Midbrain (tissue), 1 donor: ENCODE measurements around the gene ULK2.
"Not testable (repeated sequence)": the region's sequence is repeated elsewhere in the genome, so short reads cannot be mapped to it uniquely, and the experiment has no call there.

Source experiments
- DNase-seq: peaks from one replicate; lab custom pipeline; 2025; lab: John Stamatoyannopoulos, UW

Gene ULK2

GRCh38 chr17:19867329-19868078 lies at the start of gene ULK2:
Gene ULK2 (minus strand): TSS chr17:19867936. CDS start chr17:19867417, 519 bp downstream.
- peak; percentile 78 for DNase-seq

- DNase-seq = no peak
Observed at GRCh38 chr17:19915245-19915978, 47.7 kb upstream of the ULK2 start.

GRCh38 chr17:19911033-19911432 lies 43.3 kb upstream of the ULK2 start:
- DNase-seq = no peak

- no peak for DNase-seq
Observed at GRCh38 chr17:19909139-19909538, 41.4 kb upstream of the ULK2 start.

GRCh38 chr17:19905502-19905901 lies 37.8 kb upstream of the ULK2 start:
- DNase-seq = no peak

GRCh38 chr17:19904924-19905323 lies 37.2 kb upstream of the ULK2 start:
- peak; percentile 18 for DNase-seq

GRCh38 chr17:19904412-19904811 lies 36.7 kb upstream of the ULK2 start:
- DNase-seq = no peak

GRCh38 chr17:19900809-19901208 lies 33.1 kb upstream of the ULK2 start:
- no peak for DNase-seq

- no peak for DNase-seq
Observed at GRCh38 chr17:19897903-19898302, 30.2 kb upstream of the ULK2 start.

GRCh38 chr17:19897090-19897837 lies 29.5 kb upstream of the ULK2 start:
- no peak for DNase-seq

- DNase-seq = no peak
Observed at GRCh38 chr17:19896679-19897078, 28.9 kb upstream of the ULK2 start.

GRCh38 chr17:19890554-19890953 lies 22.8 kb upstream of the ULK2 start:
- not testable (repeated sequence) for DNase-seq

- DNase-seq = not testable (repeated sequence)
Observed at GRCh38 chr17:19890001-19890400, 22.3 kb upstream of the ULK2 start.

- no peak for DNase-seq
Observed at GRCh38 chr17:19886116-19886515, 18.4 kb upstream of the ULK2 start.

GRCh38 chr17:19883537-19884215 lies 15.9 kb upstream of the ULK2 start:
- DNase-seq = no peak

- no peak for DNase-seq
Observed at GRCh38 chr17:19880393-19880792, 12.7 kb upstream of the ULK2 start.

GRCh38 chr17:19877364-19877945 lies 9.7 kb upstream of the ULK2 start:
- no peak for DNase-seq

GRCh38 chr17:19876529-19877161 lies 8.9 kb upstream of the ULK2 start:
- peak; percentile 51 for DNase-seq

- DNase-seq = no peak
Observed at GRCh38 chr17:19874256-19874655, 6.5 kb upstream of the ULK2 start.

GRCh38 chr17:19873346-19873745 lies 5.6 kb upstream of the ULK2 start:
- DNase-seq = no peak

- no peak for DNase-seq
Observed at GRCh38 chr17:19868079-19868395, 301 bp upstream of the ULK2 start.

- peak; percentile 72 for DNase-seq
Observed at GRCh38 chr17:19867079-19867328, 732 bp downstream of the ULK2 start.
